HG03460 (cell line): ENCODE results near the gene ZFAND3.

Experiments used
- ATAC-seq: cut with Tn5 transposase; IDR thresholded peaks from one replicate; pipeline ENCODE4 v1.9.1; 2021; ENCODE audit not compliant: unreplicated experiment

Gene ZFAND3

DNA sequence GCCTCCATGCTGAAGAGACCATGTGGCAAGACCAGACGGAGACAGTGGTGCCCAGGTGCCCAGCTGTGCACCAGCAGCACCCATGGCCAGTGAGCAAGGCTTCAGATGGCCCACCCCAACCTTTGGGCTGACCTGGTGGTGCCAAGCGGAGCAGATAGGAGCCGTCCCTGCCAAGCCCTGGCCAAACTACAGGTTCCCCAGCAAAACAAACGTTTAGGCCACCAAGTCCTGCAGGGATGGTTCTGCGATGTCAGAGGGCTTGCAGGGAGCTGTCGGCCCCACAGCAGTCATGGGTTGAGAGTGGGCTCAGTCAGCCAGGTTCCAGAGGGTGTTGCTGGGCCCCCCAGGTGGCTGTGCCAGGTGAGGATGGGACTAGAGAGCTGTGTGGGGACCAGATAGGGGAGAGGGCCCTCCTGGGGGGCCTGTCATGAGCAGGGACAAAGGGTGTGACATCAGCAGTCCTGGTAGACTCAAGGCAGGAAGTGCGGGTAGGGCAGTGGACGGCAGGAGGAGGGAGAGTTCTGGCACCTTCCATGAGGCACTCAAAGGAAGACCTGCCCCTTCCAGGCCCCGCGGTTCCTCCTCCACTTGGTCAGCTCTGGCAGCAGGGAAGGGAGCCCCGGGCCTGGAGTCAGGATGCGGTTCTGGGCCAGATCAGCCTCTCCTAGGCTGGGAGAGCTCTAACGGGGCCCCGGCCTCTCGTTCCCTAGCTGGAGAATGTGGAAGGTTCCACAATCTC, 342.4 kb downstream of the ZFAND3 start:
- no peak for ATAC-seq

DNA sequence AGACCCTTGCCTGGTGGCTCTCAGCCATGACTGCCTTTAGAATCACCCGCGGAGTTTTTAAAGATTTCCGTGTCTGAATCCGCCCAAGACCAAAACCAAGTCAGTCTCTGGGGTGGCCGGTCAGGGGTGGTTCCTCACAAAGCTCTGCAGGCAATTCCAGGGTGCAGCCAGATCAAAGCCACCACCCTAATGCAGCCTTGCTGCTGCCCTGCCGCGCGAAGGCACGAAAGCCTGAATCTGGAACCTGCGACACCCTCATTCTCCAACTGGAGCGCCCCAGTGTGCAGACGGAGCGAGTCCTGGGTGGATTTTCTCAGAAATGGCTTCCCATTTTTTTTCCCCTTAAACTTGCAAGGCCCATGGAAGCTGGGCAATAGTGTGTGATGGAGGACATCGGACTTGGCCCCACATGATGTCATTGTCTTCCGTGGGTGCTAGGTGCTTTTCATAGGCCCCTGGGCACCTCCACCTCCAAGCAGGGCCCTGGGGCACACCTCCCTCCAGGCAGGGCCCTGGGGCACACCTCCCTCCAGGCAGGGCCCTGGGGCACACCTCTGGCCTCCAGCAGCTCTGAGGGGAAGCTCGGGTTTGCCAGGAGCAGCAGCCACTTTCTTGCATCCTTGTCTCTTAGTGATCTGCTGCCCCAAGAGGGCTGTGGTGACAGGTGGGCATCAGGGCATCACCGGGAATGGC, 343.1 kb downstream of the ZFAND3 start:
- ATAC-seq: no peak

DNA sequence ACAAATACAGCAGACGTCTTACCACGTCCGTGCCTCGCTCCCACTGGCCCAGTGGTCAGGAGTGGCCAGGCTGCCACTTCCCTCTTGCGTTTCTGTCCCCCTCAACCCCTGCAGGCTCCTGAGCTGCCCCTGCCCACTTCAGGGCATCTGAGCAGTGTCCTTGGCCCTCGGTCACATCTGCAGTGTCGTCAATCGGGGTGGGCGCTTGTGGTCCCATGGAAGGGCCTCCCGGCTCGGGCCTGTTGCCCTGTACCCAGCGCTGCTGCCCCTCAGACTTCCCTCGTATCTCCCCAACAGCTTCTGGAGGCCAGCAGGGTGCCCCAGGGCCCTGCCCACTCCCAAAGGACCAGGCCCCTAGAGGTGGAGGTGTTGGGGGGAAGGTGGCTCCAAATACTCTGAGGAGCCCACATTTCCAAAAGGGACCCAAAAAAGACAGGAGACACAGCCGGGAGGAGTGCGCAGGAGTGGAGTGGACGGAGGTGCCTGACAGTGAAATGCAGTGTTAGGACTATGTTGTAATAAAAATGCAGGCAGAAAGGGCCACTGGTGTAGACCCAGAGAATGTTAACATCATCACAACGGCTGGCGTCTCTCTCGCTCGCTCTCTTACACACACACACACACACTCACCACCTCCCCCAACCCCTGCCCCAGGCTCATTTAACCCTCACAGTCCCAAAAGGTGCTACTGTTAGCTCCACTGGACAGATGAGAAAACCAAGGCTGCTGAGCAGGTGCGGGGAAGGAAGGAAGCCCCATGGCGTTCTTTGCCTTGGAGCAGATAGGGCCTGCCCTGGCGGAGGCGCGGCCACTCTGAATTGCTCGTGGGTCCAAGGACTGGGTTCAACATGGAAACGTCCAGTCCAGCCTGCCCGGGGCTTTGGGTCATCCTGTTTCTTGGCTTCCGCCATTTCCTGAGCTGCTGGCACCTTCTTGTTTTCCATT, 343.9 kb downstream of the ZFAND3 start:
- no peak for ATAC-seq

DNA sequence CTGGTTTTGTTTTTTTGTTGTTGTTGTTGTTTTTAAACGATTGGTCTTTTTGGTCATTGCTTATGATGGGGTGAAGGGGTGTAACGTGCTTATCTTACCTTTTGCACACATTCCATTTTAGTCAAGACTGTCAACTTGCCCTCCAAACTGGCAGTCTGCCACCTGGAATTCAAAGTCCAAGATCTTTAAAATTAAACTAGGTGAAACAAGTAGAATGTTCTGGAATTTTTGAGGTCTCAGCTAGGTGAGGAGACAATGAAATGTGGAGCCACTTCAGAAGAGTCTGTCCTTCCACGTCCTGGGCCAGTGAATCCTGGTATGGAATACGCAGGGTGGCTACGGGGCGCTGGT, 344.6 kb downstream of the ZFAND3 start:
- no peak for ATAC-seq

DNA sequence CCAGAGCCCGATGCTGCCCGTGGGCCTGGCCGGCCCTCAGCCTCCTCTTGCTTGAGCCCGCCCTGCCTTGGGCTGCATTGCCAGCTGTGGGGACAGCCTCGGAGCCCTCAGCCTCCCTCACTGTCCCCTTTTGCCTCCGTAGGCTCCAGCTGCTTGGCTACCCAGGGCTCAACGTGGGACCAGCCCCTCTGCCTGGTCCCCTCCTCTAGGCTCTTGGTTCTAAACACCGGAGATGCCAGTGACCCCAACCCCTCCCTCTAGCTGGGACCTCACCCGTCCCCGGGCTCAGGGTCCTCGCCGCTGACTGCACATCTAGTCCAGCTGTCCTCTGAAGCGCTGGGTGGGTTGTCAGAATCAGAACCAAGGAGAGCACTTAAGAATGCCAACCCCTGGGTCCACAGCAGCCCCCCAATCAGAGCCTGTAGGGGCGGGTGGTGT, 345.2 kb downstream of the ZFAND3 start:
- ATAC-seq: no peak

DNA sequence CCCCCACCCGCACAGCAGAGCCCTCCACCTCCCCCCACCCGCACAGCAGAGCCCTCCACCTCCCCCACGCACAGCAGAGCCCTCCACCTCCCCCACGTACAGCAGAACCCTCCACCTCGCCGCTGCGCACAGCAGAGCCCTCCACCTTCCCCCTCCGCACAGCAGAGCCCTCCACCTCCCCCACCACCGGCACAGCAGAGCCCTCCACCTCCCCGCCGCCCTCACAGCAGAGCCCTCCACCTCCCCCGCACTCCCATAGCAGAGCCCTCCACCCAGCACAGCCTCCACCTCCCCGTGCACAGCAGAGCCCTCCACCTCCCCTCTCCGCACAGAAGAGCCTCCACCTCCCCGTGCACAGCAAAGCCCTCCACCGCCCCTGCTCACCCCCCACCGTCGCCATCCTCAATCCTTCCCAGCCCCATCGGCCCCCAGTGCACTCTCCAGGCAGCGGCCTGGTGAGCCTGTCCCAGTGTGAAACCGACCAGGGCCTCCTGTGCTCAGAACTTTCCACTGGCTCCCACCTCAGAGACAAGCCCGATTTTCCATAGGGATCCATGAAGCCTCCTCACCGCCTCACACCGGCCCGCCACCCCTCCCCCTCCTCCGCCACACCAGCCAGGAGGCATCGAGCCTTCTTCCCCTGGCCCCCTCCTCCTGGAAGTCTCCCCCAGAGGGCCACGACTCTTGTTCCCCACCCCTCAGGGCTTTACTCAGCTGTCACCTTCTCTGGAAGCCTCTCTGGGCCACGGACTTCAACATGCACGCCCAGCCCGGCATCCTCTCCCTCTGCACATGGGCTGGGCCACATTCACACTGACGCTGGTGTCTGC, 347.1 kb downstream of the ZFAND3 start:
- ATAC-seq: no peak

DNA sequence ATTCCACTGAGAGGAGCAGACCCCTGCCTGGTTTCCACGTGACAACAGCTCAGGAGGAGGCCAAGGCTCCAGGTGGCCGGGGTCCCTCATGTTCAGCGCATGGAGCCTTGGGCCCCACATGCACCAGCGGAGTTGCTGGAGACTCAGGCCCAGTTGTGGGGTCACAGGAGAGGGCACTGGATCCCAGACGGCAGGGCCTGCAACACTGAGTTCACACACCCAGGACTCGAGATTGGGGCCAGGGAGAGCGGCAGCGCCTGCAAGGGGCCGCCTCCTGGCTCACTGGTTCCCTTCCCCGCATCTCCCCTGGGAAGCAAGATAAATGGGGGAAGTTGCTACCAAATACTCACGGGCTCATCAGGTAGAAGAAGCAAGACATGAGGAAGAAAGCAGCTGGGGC, 348.1 kb downstream of the ZFAND3 start:
- ATAC-seq: no peak

DNA sequence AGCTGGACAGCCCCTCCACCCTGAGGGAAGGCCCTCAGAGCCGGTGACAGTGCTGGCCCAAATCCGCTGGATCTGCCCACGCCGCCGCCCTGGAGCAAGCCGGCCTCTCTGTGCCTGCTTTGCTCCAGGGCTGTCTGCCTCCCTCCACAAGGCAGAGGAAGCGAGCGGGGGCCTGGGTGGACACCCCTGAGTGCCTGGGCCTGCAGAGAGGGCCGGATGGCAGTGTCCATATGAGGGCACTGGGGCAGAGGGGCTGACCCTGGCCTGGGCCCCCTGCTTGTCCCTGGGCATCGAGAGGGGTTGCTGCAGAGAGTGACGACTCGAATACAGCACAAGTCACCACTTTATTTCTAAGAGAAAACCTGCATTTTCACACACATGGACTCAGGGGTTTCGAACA, 348.6 kb downstream of the ZFAND3 start:
- no peak for ATAC-seq

DNA sequence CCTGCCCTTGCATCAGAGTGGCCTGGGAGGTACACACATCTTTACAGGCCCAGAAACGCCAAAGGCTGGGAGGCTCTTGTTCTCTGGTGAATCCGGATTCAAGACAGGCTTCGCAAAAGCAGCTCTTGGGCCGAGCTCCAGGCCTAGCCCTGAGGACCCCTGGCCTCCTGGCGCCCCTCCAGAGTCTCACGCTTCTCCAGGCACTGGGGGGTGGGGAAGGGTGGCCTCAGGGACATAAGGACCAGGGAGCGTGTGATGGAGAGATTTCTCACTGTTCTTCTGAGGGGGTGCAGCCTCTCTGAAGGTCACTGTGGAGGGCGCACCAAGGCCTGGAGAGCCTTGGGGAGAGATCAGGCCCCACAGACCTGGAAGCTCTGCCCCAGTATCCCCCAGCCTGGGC, 349.2 kb downstream of the ZFAND3 start:
- no peak for ATAC-seq

DNA sequence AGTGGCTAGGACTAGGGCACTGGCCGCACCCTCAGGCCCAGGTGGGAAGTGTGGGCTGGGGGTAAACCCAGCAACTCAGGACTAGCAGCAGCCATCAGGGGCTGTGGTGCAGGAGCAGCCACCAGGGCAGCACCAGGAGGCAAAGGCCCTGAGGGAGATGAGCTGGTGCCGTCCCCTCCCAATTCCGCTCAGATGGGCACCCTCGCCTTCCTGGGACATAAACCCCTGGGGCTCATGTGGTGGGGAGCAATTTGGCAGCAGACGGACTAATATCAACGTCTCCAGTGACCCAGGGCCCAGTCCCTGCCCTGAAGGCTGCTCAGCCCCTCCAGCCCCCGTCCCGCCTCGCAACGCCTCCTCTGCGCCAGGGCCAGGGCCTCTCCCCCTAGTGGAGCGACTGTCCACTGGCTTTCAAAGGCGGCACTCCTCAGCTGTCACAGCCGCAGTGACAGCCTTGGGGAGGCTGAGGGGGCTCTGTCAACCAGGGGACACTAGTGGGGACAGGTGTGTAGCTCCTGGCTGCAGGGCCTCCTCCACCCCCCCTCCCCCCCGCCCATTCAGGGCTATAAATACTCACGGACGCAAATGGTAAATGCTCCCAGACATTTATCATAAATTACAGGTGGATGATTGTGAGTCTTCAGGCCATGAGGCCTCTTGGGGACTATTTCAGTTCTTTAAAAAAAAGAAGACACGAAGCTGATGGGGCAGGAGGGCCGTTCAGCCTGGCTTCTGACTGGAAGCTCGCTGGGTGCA, 349.9 kb downstream of the ZFAND3 start:
- no peak for ATAC-seq

DNA sequence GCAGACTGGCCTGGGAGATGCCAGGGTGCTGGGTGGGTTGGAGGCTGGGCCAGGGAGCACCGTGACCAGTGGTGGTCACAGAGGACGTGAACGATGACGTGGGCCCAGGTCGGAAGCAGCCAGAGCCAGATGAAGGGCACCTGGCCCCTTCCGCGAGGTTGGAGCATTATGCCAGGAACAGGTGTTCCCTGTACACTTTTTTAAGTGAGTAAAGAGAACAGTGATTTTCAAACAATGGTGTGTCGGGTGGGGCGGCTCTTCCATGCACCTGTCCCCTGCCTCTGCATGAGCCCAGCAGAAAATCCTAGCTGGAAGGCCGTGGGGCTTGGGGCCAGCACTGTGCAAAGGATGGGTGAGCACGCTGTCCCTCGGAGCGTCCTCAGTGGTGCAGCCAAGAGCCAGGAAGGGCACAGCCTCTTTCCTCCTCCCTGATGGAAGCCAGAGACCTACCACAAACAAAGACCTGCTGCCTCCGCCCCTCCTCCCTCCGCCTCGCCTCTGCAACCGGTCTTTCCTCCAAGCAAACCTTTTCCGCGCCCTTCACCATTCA, 350.5 kb downstream of the ZFAND3 start:
- no peak for ATAC-seq

DNA sequence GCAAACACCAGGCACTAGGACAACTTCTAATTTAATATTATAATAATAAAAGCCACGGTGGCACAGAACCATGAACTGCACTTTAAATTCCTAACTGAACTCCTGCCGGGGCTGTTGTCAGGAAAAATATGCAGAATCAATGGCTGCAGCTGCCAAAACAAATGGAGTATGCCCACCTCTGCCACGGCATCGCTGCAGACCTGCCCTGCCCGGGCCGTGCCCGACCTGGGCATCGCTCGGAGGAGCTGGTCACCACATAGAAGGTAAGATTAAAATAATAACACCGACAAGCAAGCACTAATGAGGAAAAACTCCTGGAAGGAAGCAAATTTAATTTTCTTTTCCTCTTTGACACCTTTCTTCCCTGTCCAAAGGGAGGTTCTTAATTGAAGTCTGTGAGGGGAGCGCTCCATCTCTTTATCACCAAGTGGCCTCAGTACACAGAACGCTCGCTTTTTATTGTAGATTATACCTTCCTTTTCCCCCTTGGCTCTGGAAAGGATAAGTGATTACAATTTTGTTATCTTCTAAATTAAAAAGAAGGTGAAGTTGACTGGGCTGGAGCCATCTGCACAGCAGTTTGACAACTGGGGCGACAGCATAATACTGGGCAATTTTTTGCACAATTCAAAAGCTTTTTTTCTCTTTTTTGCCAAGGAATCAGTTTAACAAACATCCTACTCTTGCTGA, 351.3 kb downstream of the ZFAND3 start:
- no peak for ATAC-seq

DNA sequence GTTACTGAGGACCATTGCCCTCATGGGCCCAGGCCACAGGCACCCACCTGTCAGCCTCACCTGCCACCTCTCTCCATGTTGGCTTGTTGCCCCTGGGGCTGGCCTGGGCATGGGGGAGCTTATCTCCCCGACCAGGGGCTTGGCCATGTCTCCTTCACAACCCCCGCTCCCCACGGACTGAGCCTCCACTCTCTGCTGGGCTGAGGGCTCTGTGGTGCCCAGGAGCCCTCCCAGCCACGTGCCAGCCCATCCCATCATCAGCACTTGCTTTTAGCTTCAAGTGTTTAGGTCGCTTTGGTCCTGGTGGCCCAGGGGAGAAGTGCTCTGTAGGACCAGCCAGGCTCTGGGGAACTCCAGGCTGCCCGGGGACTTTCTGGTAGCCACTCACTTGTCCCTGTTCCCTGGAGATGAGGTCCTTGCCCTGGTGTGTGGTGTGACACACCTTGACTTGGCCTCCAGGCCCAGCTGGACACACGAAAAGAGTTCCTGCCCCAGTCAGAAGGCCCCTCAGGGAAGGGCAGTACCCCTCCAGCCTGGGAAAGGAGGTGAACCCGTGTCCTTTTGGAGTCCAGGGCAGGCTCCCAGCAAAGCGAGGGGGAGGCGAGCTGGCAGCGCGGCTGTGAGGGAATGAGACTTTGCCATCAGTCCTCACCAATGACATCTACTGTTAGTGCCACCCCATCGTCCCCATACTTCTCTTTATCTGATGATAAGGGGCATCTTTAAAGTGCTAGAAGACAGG, 352.6 kb downstream of the ZFAND3 start:
- ATAC-seq: no peak

DNA sequence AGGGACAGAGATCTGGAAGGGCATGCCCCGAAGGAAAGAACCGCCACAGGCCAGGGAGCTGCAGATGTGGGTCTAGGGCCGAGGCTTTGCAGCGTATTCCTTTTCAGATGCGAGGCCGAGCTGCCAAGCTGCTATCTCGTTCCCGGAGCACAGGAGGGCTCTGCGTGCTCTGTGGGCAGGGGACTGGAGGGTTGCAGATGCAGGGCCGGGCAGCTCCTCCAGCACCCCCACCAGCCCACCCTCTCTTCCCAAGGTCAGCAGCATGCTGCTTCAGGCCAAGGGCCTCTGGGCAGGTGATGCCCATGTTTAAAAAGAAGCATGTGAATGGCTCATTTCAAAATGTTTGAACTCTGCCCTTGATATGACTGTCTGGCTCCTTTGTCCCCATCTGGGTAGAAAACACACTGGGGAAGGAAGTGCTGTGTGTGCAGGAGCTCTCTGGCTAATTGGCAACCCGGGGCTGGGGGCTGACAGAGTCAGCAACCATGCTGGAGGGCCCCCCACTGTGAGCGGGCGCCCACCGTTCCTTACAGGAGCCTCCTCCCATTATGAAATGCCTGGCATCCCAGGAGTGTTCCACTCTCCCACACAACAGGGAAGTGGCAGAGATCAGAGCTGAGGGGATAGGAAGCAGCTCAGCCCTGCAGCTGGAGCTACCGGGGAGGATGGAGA, 353.3 kb downstream of the ZFAND3 start:
- no peak for ATAC-seq

DNA sequence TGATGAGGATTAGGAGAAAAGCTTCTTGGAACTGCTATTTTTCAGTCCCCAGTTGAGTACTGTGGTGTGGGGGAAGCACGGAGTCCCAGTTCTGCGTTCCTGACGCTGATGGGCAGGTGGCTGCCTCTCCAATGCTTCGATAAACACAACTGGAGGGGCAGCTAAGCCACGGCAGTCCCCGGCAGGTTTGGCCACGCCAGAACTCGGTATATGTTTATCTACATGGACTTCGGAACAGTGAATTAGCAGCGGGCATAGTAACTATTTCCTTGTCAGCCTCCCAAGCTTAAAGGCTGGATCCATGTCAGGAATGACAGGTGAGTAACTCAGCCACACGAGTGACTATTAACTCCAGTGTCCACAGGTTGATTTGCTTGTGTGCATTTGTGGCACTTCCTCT, 354.4 kb downstream of the ZFAND3 start:
- no peak for ATAC-seq

DNA sequence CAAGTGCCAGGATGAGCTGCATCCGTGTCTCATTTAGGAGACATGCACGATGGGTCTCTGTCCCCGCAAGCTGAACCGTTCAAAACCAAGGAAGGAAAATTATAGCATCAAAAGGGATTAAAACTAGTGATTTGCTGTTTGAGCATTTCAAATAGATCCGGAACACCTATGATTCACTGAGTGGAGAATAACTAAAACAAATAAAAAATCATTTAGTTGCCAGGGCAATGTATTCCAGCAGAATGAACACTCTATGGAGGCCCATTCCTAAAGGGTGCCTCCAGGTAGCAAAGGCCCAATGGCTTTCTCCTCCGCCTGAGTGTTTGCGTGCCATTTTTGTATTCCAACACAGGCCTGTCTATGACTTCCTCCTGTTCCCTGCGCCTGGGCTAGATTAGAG, 354.8 kb downstream of the ZFAND3 start:
- ATAC-seq: no peak

DNA sequence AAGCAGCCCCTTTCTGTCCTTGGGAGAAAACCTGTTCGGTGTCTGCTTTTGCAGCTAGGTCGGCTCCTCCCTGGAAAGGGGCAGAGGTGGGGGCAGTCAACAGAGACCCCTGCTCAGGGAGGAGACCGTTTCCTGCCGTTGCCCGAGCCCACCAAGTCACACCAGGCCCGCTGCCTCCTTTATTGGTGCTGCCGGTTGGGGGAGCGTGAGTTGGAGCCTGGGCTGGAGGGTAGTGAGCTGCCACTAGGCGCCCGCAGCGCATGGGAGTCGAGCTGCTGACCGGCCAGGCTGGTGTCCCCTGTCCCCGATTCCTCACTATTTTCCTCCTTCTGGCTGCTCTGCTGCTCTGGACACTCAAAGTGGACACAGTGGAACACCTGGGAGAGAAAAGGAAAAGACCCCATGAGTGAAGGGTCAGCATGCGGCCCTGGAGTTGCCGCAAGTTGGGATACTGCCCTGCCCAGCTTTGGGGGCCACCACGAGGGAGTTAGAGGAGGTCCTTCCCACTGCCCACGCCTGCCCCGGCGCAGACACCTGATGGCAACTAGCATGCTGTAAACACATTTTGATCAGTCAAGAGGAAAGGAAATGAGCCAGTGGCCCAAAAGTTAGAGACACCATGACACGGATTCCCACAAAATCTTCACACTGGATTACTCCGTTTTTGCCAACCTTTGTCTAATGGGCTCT, 355.4 kb downstream of the ZFAND3 start:
- no peak for ATAC-seq
